SU-DHL-6 (cell line): Measurements from ENCODE around the gene DCLRE1C.

Source experiments
- H2AFZ ChIP-seq: fragments of 200-600 bp; sonication (generic); 2 replicates; pipeline ENCODE4 v1.6.1; 2014; ENCODE audit warnings: low read depth, mild to moderate bottlenecking, moderate library complexity, mixed read lengths, antibody characterized with exemption, low read length; ENCODE audit not compliant: severe bottlenecking
- H3F3A ChIP-seq: fragments of 200-600 bp; shearing (Covaris generic); 2 replicates; pipeline ENCODE4 v1.6.0; 2016; ENCODE audit warnings: antibody characterized with exemption, mild to moderate bottlenecking; ENCODE audit not compliant: insufficient read depth
- H3K27ac ChIP-seq: fragments of 200-600 bp; sonication (generic); 2 replicates; pipeline ENCODE4 v1.5.1; 2016; ENCODE audit warnings: low read depth, mild to moderate bottlenecking, low read length, moderate library complexity, mixed read lengths
- H3K27me3 ChIP-seq: fragments of 200-600 bp; sonication (generic), shearing (Covaris generic); 2 replicates; pipeline ENCODE4 v1.6.0; 2014; ENCODE audit warnings: mild to moderate bottlenecking, low read length
- H3K36me3 ChIP-seq: fragments of 200-600 bp; sonication (generic); 2 replicates; pipeline ENCODE4 v1.6.1; 2014; ENCODE audit warnings: mild to moderate bottlenecking, low read length, mixed read lengths
- H3K4me2 ChIP-seq: fragments of 300-600, 200-600 bp; shearing (Covaris generic), sonication (generic); 2 replicates; pipeline ENCODE4 v1.6.0; 2014; ENCODE audit warnings: low read length, low read depth, mild to moderate bottlenecking; ENCODE audit not compliant: poor library complexity, severe bottlenecking
- H3K4me3 ChIP-seq: fragments of 200-600 bp; sonication (generic); 2 replicates; pipeline ENCODE4 v1.5.1; 2014; ENCODE audit warnings: antibody characterized with exemption, low read length, mild to moderate bottlenecking, mixed read lengths; ENCODE audit not compliant: insufficient read depth, poor library complexity, severe bottlenecking
- H3K79me2 ChIP-seq: fragments of 200-600 bp; sonication (generic); 2 replicates; pipeline ENCODE4 v1.6.1; 2014; ENCODE audit warnings: mild to moderate bottlenecking, low read length, moderate library complexity; ENCODE audit not compliant: insufficient read depth
- H3K9ac ChIP-seq: fragments of 200-600 bp; sonication (generic); 2 replicates; pipeline ENCODE4 v1.7.0; 2014; ENCODE audit warnings: mild to moderate bottlenecking, low read length
- H3K9me2 ChIP-seq: fragments of 200-600 bp; sonication (generic); replicated peaks from 2 replicates; pipeline ENCODE4 v1.6.1; 2014; ENCODE audit warnings: low read length; ENCODE audit not compliant: insufficient read depth
- H3K9me3 ChIP-seq: fragments of 200-600 bp; sonication (generic); 2 replicates; pipeline ENCODE4 v1.6.1; 2014; ENCODE audit warnings: low read length, mixed read lengths; ENCODE audit not compliant: insufficient read depth
- H4K20me1 ChIP-seq: fragments of 200-600 bp; sonication (generic); 2 replicates; pipeline ENCODE4 v1.6.1; 2014; ENCODE audit warnings: low read depth, mild to moderate bottlenecking, antibody characterized with exemption, low read length, moderate library complexity, mixed read lengths
- CTCF ChIP-seq: fragments of 200-600 bp; sonication (generic); IDR thresholded peaks from one replicate; pipeline ENCODE4 v1.5.1; 2017; ENCODE audit warnings: antibody characterized with exemption, mild to moderate bottlenecking, low read length, moderate library complexity; ENCODE audit not compliant: insufficient read depth, poor library complexity, severe bottlenecking
- EZH2phosphoT487 ChIP-seq: fragments of 200-600 bp; sonication (generic), shearing (Covaris generic); conservative IDR thresholded peaks from 2 replicates; pipeline ENCODE4 v1.6.1; 2018; ENCODE audit warnings: mild to moderate bottlenecking, antibody characterized with exemption, low read length, moderate library complexity, mixed read lengths

The DCLRE1C gene

GRCh38 chr10:14878266-14879123 is 75.4 kb downstream of the DCLRE1C start, which contains the start of gene SUV39H2:
TSS of gene SUV39H2 (plus strand) at chr10:14878866. CDS start at chr10:14878889, 23 bp downstream.
- Histone ChIP-seq H3K79me2 (peaks cover 72% of the 10 kb centered on the region), H2AFZ (peak within 1 kb of the TSS; percentile 72), H3K36me3 (peaks cover 19% of the 10 kb centered on the region; the same call in 1 of the 2 replicates), H3K27ac (peak within 1 kb of the TSS; percentile 63), H3K9me2 (no peaks in the 10 kb centered on the region), H4K20me1 (no peaks in the 10 kb centered on the region), H3K27me3 (no peaks in the 10 kb centered on the region), H3K9ac (peak within 1 kb of the TSS; percentile 98), H3F3A (peaks cover 25% of the 10 kb centered on the region), H3K9me3 (no peaks in the 10 kb centered on the region), H3K4me3 (peak within 1 kb of the TSS; percentile 79), H3K4me2 (peak within 1 kb of the TSS; percentile 99)
- TF ChIP-seq EZH2phosphoT487 (no peak), CTCF (no peak)

- no peaks in the 10 kb centered on the region for H3K27me3 ChIP-seq
- H4K20me1 ChIP-seq, result no peaks in the 10 kb centered on the region
- H3K4me3 ChIP-seq, result no peak overlapping the region
- peaks cover 33% of the 10 kb centered on the region for H3F3A ChIP-seq
- no peaks in the 10 kb centered on the region for H3K9me3 ChIP-seq
- H3K79me2 ChIP-seq, result peaks cover 54% of the 10 kb centered on the region
- H3K4me2 ChIP-seq, result peak overlapping the region; percentile 99
- peaks cover 12% of the 10 kb centered on the region; the same call in 1 of the 2 replicates for H3K36me3 ChIP-seq
- peak overlapping the region; percentile 98 for H3K9ac ChIP-seq
- H3K27ac ChIP-seq, result no peak overlapping the region
- TF ChIP-seq CTCF (no peak), EZH2phosphoT487 (no peak)
- no peak overlapping the region for H2AFZ ChIP-seq
- H3K9me2 ChIP-seq, result no peaks in the 10 kb centered on the region
Measured at GRCh38 chr10:14876764-14877163, 77.1 kb downstream of the DCLRE1C start.

GRCh38 chr10:14875941-14876340 is 78.0 kb downstream of the DCLRE1C start:
- Histone ChIP-seq H4K20me1 (no peaks in the 10 kb centered on the region), H3K4me3 (no peak overlapping the region), H3K27me3 (no peaks in the 10 kb centered on the region), H3K27ac (no peak overlapping the region), H3F3A (peaks cover 26% of the 10 kb centered on the region), H3K9ac (no peak overlapping the region), H3K4me2 (no peak overlapping the region), H3K36me3 (peaks cover 14% of the 10 kb centered on the region), H3K9me3 (no peaks in the 10 kb centered on the region), H3K79me2 (peaks cover 46% of the 10 kb centered on the region), H2AFZ (no peak overlapping the region), H3K9me2 (no peaks in the 10 kb centered on the region)
- no peak for TF ChIP-seq EZH2phosphoT487
- TF ChIP-seq CTCF, result no peak
